H9 (cell line): Measurements from ENCODE around the gene WASF3. TPM values are rescaled to one million over a fixed set of nuclear protein-coding genes. Genes with fewer than 3 reads are reported as not detected.

ENCODE experiments used
- DNase-seq: peaks from one replicate; pipeline ENCODE4 v3.0.0-alpha.2; 2017
- H2AFZ ChIP-seq: one replicate; pipeline ENCODE4 v1.6.1; 2013; ENCODE audit warnings: mild to moderate bottlenecking, low read length, control low read depth, moderate library complexity
- H2AK5ac ChIP-seq: 2 replicates; pipeline ENCODE4 v1.6.1; 2013; ENCODE audit warnings: low read length, control low read depth, mixed read lengths; ENCODE audit not compliant: insufficient read length
- H2BK120ac ChIP-seq: one replicate; pipeline ENCODE4 v1.6.1; 2013; ENCODE audit warnings: low read depth, mild to moderate bottlenecking, low read length, control low read depth, inconsistent platforms; ENCODE audit not compliant: poor library complexity, severe bottlenecking
- H2BK12ac ChIP-seq: 2 replicates; pipeline ENCODE4 v1.6.1; 2013; ENCODE audit warnings: low read length, control low read depth, mixed read lengths, low read depth; ENCODE audit not compliant: insufficient read length
- H2BK15ac ChIP-seq: 2 replicates; pipeline ENCODE4 v1.6.1; 2013; ENCODE audit warnings: low read depth, low read length, control low read depth
- H2BK20ac ChIP-seq: one replicate; pipeline ENCODE4 v1.6.1; 2013; ENCODE audit warnings: low read depth, mild to moderate bottlenecking, low read length, control low read depth, inconsistent platforms; ENCODE audit not compliant: poor library complexity, severe bottlenecking
- H2BK5ac ChIP-seq: 2 replicates; pipeline ENCODE4 v1.6.1; 2013; ENCODE audit warnings: low read length, control low read depth, mixed read lengths; ENCODE audit not compliant: insufficient read length
- H3K14ac ChIP-seq: 2 replicates; pipeline ENCODE4 v1.6.1; 2013; ENCODE audit warnings: low read length, control low read depth; ENCODE audit not compliant: insufficient read depth
- H3K18ac ChIP-seq: 2 replicates; pipeline ENCODE4 v1.6.1; 2013; ENCODE audit warnings: low read depth, mild to moderate bottlenecking, mixed read lengths, low read length, control low read depth; ENCODE audit not compliant: insufficient read length
- H3K23ac ChIP-seq: 2 replicates; pipeline ENCODE4 v1.6.1; 2013; ENCODE audit warnings: low read length, control low read depth, mixed read lengths, low read depth; ENCODE audit not compliant: insufficient read length
- H3K23me2 ChIP-seq: 2 replicates; pipeline ENCODE4 v1.6.1; 2013; ENCODE audit warnings: low read depth, mild to moderate bottlenecking, mixed read lengths, low read length, control low read depth; ENCODE audit not compliant: insufficient read length, poor library complexity, severe bottlenecking
- H3K27ac ChIP-seq: 2 replicates; pipeline ENCODE4 v1.5.1; 2013; ENCODE audit warnings: low read length, control low read depth, mixed read lengths, low read depth; ENCODE audit not compliant: insufficient read length
- H3K27me3 ChIP-seq: 2 replicates; pipeline ENCODE4 v1.6.1; 2013; ENCODE audit warnings: low read length, control low read depth, inconsistent platforms; ENCODE audit not compliant: insufficient read depth
- H3K4ac ChIP-seq: 2 replicates; pipeline ENCODE4 v1.6.1; 2013; ENCODE audit warnings: low read depth, mild to moderate bottlenecking, control low read depth, inconsistent platforms, low read length, moderate library complexity
- H3K4me1 ChIP-seq: 2 replicates; pipeline ENCODE4 v1.6.1; 2013; ENCODE audit warnings: low read length, control low read depth, inconsistent platforms; ENCODE audit not compliant: insufficient read depth
- H3K4me2 ChIP-seq: 2 replicates; pipeline ENCODE4 v1.6.1; 2013; ENCODE audit warnings: low read length, control low read depth, mixed read lengths; ENCODE audit not compliant: insufficient read length, insufficient read depth
- H3K56ac ChIP-seq: 2 replicates; pipeline ENCODE4 v1.6.1; 2013; ENCODE audit warnings: low read depth, mild to moderate bottlenecking, mixed read lengths, low read length, control low read depth; ENCODE audit not compliant: insufficient read length
- H3K79me1 ChIP-seq: 2 replicates; pipeline ENCODE4 v1.6.1; 2013; ENCODE audit warnings: low read depth, mild to moderate bottlenecking, moderate library complexity, low read length, control low read depth, inconsistent platforms; ENCODE audit not compliant: insufficient read depth, poor library complexity, severe bottlenecking
- H3K79me2 ChIP-seq: 2 replicates; pipeline ENCODE4 v1.6.1; 2013; ENCODE audit warnings: low read length, control low read depth, inconsistent platforms; ENCODE audit not compliant: insufficient read depth
- H3K9ac ChIP-seq: 2 replicates; pipeline ENCODE4 v1.6.1; 2013; ENCODE audit warnings: low read length, control low read depth, mixed read lengths; ENCODE audit not compliant: insufficient read length; ENCODE audit errors: extremely low read depth
- H3K9me3 ChIP-seq: one replicate; pipeline ENCODE4 v1.6.1; 2013; ENCODE audit warnings: low read depth, low read length, inconsistent platforms; ENCODE audit not compliant: control insufficient read depth
- H3T11ph ChIP-seq: one replicate; pipeline ENCODE4 v1.6.1; 2013; ENCODE audit warnings: mild to moderate bottlenecking, low read length, control low read depth, inconsistent platforms
- H4K20me1 ChIP-seq: one replicate; pipeline ENCODE4 v1.6.1; 2013; ENCODE audit not compliant: control insufficient read depth, insufficient read length, insufficient read depth
- H4K5ac ChIP-seq: 2 replicates; pipeline ENCODE4 v1.6.1; 2013; ENCODE audit warnings: low read depth, mild to moderate bottlenecking, mixed read lengths, low read length, control low read depth; ENCODE audit not compliant: insufficient read length
- H4K8ac ChIP-seq: replicated peaks from 2 replicates; pipeline ENCODE4 v1.6.1; 2013; ENCODE audit warnings: low read length, control low read depth, mixed read lengths, low read depth; ENCODE audit not compliant: insufficient read length
- H4K91ac ChIP-seq: 2 replicates; pipeline ENCODE4 v1.6.1; 2013; ENCODE audit warnings: low read depth, mild to moderate bottlenecking, moderate library complexity, mixed read lengths, low read length, control low read depth; ENCODE audit not compliant: insufficient read length
- H3K27ac Mint-ChIP-seq, 3 experiments: 2 replicates in 2 of 3; 3 replicates in 1 of 3; pipeline ENCODE4 v1.8.0; 2020 to 2021; ENCODE audit warnings: mixed read lengths in 3 of 3, mild to moderate bottlenecking in 1 of 3, moderate library complexity in 1 of 3
- H3K27me3 Mint-ChIP-seq: 2 replicates; pipeline ENCODE4 v1.8.0; 2021; ENCODE audit warnings: low read depth, mild to moderate bottlenecking, moderate library complexity, mixed read lengths
- H3K36me3 Mint-ChIP-seq, 3 experiments: 2 replicates in 2 of 3; 3 replicates in 1 of 3; pipeline ENCODE4 v1.8.0; 2020 to 2021; ENCODE audit warnings: low read depth in 3 of 3, mixed read lengths in 3 of 3; ENCODE audit not compliant: insufficient read depth in 1 of 3
- H3K4me1 Mint-ChIP-seq, 2 experiments: 2 replicates each; pipeline ENCODE4 v1.8.0; 2020; ENCODE audit warnings: mixed read lengths in 2 of 2
- H3K4me3 Mint-ChIP-seq, 2 experiments: 2 replicates in 1 of 2; 3 replicates in 1 of 2; pipeline ENCODE4 v1.8.0; 2020 to 2021; ENCODE audit warnings: mild to moderate bottlenecking in 2 of 2, mixed read lengths in 2 of 2, moderate library complexity in 1 of 2
- H3K9me3 Mint-ChIP-seq, 2 experiments: 2 replicates in 1 of 2; 3 replicates in 1 of 2; pipeline ENCODE4 v1.8.0; 2020; ENCODE audit warnings: mild to moderate bottlenecking in 2 of 2, mixed read lengths in 2 of 2, moderate library complexity in 1 of 2
- WGBS: extraction: QIAGEN DNeasy Blood & Tissue Kit; methylation state at CpG from one replicate; pipeline ENCODE4 v1.1.7; 2013; ENCODE audit warnings: missing lambda C conversion rate, low lambda C conversion rate, mixed read lengths; ENCODE audit not compliant: insufficient read length; ENCODE audit errors: extremely low coverage; 5-methylcytosine and 5-hydroxymethylcytosine counted together
- total RNA-seq: library from RNA; stranded (reverse); gene quantifications from 2 replicates; pipeline ENCODE4 v1.2.1, GENCODE V29; 2021
- TF ChIP-seq, protein P1 (sequence below): fragments of 200-600 bp; sonication (generic); conservative IDR thresholded peaks from 3 replicates; pipeline ENCODE4 v1.8.0; 2021; ENCODE audit warnings: antibody characterized with exemption, mild to moderate bottlenecking

WASF3 gene
- total RNA-seq, 1 experiment from 2014 or later: 22.2 TPM

DNA sequence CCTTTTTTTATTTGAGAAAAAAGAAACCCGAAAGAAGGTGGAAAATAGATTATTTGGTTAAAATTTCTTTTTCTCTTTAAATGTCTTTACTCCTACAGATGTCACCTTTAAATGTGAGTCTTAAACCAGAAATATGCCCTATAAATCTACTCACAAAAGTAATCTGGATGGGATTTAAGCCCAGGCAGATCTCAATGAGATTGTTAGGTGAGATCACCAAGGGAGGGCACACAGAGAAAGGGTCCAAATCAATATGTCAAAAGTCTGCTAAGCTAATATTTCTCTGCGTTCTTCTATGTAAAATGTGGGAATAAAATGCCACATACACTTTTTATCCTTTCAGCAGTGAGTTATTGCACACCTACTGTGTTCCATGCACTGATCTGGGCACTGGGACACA is 32.9 kb downstream of the WASF3 start:
- Histone ChIP-seq H3K79me1 (peaks cover 2% of the 10 kb centered on the region), H4K5ac (no peak overlapping the region), H4K91ac (no peak overlapping the region), H2BK20ac (no peak overlapping the region), H3K9ac (no peak overlapping the region), H3K56ac (no peak overlapping the region), H2AFZ (no peak overlapping the region), H3K4me2 (no peak overlapping the region), H3K4me1 (no peaks in the 10 kb centered on the region; the same call in 1 of the 2 replicates), H2AK5ac (no peak overlapping the region), H3K27ac (no peak overlapping the region), H3K9me3 (no peaks in the 10 kb centered on the region), H3K14ac (no peak overlapping the region), H2BK15ac (no peak overlapping the region), H4K8ac (no peak overlapping the region), H3T11ph (no peak overlapping the region), H4K20me1 (no peaks in the 10 kb centered on the region), H3K18ac (no peak overlapping the region), H2BK120ac (no peak overlapping the region), H2BK5ac (no peak overlapping the region), H3K23ac (no peak overlapping the region), H3K23me2 (no peaks in the 10 kb centered on the region), H3K4ac (no peak overlapping the region), H3K79me2 (peaks cover 3% of the 10 kb centered on the region; the same call in 1 of the 2 replicates), H3K27me3 (no peaks in the 10 kb centered on the region), H2BK12ac (no peak overlapping the region)
- Mint-ChIP-seq H3K4me3 (no peak overlapping the region), H3K27me3 (no peaks in the 10 kb centered on the region), H3K36me3 (no peaks in the 10 kb centered on the region), H3K27ac (no peak overlapping the region), H3K9me3 (peaks cover 0 to under 1% of the 10 kb centered on the region in 2 experiments; a peak in 1 of 5 replicates), H3K4me1 (peaks cover 23 to 27% of the 10 kb centered on the region in 2 experiments)
- DNase-seq: no peak
- WGBS: no CpG with 5 or more reads among the region's 2 CpGs
- TF ChIP-seq, protein P1, sequence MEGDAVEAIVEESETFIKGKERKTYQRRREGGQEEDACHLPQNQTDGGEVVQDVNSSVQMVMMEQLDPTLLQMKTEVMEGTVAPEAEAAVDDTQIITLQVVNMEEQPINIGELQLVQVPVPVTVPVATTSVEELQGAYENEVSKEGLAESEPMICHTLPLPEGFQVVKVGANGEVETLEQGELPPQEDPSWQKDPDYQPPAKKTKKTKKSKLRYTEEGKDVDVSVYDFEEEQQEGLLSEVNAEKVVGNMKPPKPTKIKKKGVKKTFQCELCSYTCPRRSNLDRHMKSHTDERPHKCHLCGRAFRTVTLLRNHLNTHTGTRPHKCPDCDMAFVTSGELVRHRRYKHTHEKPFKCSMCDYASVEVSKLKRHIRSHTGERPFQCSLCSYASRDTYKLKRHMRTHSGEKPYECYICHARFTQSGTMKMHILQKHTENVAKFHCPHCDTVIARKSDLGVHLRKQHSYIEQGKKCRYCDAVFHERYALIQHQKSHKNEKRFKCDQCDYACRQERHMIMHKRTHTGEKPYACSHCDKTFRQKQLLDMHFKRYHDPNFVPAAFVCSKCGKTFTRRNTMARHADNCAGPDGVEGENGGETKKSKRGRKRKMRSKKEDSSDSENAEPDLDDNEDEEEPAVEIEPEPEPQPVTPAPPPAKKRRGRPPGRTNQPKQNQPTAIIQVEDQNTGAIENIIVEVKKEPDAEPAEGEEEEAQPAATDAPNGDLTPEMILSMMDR: no peak
